GM18508 (cell line): ENCODE results near the gene CLCNKB.
"Not testable (repeated sequence)": the region's sequence is repeated elsewhere in the genome, so short reads cannot be mapped to it uniquely, and the experiment has no call there.

Experiments used
- ATAC-seq: cut with Tn5 transposase; IDR thresholded peaks from one replicate; pipeline ENCODE4 v1.9.1; 2021; ENCODE audit warnings: moderate number of reproducible peaks; ENCODE audit not compliant: insufficient read depth, unreplicated experiment

CLCNKB gene

GRCh38 chr1:16014509-16015482 is 28.8 kb upstream of the CLCNKB start:
- ATAC-seq, result no peak

GRCh38 chr1:16015491-16015890 is 28.1 kb upstream of the CLCNKB start:
- no peak for ATAC-seq

DNA sequence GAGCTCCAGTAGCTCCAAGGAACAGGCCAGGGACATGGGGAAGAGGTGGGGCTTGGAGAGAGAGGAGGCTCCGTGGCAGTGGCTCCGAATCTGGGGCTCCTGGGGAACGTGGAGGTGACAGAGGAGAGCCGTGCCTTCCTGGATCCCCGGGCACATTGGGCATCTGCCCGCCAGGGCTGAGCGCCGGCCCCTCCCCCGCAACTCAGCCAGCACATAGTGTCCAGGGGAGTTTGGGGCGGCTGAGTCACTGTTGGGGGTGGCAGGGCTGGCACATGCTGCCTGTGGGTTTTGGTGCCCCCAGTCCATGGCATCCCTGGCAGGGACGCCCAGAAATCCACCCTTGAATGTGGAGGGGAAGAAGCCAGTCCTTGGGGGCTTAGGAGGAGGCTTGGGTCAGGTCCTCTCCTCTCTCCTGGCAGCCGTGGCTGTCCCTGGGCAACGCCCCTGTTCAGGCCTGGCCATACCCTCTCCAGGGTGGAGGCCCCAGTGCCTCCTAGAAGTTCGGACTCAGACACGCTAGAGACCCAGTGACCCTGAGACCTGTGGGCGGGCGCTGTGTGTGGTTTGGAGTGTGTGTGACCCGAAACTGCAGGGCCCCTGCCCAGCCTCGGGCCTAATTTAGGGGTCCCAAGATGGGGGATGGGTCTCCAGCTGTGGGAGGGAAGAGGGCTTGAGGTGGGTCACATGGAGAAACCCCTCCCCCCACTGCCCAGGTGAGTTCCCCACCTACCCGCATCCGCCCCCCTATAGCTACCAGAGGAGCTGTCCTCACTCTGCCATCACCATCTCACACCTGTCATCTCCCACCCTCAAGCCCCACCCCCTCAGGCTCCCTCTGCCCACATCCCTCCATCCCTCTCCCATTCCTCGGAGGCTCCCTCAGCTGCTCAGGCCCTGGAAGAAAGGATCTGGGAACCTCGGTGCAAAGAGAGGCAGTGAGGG is 27.4 kb upstream of the CLCNKB start:
- no peak for ATAC-seq

DNA sequence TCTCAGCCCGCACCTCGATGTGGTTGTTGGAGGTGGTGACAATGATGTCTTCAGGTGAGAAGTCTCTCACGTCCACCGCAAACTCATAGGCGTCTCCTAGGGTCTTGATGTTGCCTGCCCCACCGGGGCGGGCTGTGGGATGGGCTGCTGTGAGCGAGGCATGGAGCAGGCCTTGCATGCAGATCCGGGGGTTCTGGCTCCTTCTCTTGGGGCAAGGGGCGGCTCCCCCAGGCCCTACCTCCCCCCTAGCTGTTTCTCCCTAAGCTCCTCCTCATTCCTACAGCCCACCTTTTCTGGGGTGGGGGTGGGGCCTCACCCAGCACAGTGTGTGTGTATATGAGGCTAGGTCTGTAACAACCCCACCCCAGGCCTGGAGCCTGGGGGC is 26.5 kb upstream of the CLCNKB start:
- ATAC-seq, result no peak

- ATAC-seq, result no peak
Observed at GRCh38 chr1:16017461-16018303, 25.9 kb upstream of the CLCNKB start, which contains the start of gene HSPB7. Gene HSPB7, minus strand, starts transcription at chr1:16018043. Its CDS starts 80 bp downstream, at chr1:16017963.

DNA sequence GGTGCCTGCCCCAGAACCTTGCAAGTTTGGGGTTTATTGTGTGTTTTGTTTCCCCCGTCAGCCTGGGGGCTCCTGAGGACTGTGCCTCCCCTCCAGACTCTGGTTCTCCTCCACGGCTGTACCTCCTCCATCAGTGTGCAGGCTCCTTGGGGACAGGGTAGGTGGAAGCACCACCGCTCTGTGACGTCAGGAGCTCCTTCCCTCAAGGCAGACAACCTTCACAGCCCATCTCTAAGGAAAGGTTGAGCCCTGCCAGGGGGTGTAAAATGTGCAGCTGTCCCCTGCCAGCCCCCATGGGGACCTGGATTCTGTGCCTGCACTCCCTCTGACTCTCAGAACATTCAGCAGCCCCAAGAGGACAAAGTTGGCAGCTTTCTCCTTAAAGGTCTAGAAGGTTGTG is 25.3 kb upstream of the CLCNKB start:
- no peak for ATAC-seq

DNA sequence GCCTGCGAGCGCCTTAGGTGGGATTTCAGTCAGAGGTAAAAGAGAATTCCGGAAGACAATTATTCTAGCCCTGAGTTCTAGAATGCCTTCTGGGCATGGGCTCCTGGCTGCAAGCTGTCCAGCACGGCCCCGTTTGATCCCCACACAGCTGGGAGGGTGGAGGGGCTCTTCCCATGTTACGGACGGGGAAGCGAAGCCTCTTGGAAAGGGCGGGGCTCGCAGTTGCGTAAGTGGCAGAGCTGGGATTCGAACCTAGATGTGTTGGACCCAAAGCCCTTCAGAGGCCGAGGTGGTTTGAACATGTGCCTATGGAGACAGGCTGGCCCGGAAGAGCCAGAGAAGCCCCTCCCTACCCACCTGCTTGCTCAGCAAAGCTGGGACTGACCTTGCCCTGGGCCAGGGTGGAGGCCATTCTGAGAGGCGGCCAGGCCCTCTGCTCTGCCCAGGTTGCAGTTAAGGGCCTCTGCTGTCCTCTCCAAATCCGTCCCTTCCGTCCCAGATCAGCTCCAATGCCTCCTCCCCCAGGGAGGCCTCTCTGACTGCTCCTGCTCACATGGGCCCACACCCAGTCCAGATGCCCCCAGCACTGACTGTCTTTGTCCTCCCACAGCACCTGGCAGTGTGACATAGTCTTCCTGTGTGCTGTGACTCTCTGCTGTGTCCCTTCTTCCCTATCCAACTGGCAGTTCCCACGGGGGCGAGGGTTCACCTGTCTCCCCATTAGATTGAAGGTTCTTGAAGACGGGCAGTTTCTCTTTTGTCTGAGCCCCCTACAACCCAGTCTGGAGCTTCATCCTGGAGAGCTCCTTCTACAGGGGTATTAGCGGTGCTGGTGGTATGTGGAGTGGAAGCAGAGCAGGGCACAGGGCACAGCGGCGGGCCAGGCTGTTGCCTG is 24.6 kb upstream of the CLCNKB start:
- no peak for ATAC-seq

- no peak for ATAC-seq
Observed at GRCh38 chr1:16019644-16020277, 23.8 kb upstream of the CLCNKB start.

DNA sequence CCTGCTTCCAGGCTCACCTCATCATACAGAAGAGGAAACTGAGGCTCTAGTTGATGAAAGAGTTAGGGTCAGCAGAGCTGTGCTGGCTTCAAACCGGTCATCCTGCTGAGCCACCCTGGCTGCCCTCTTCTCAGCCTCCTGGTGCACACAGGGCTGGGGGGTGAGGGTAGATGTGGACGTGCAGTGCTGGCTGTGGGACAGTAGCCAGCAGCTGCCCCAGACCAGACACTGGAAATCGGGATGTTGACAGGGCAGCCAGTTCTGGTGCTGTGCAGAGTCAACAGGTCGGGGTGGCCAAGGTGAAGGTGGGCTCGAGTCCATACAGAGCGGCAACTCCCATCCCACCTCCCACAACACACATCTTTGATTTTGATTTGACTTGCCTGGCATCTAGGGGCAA is 23.3 kb upstream of the CLCNKB start:
- no peak for ATAC-seq

DNA sequence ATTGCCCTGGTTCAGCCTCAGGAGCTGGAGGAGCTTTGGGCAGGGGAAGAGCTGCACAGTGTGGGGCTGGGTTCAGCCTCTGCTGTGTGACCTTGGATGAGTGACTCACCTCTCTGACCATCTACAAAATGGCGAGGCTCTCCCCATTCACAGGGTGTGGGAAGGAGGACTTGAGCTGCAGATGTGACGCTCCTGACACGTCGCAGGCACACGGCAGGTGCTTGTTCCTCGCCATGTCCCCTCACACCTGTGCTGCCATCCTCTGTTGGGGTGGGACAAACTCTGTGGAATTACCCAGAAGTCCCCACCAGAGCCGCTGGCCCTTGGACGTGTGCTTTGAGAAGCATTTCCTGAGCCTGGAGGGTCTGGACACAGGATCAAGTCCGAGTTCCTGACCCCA is 22.7 kb upstream of the CLCNKB start:
- ATAC-seq, result not testable (repeated sequence)

- ATAC-seq, result no peak
Observed at GRCh38 chr1:16021681-16022080, 21.9 kb upstream of the CLCNKB start, which contains the start of gene CLCNKA. Gene CLCNKA, plus strand, starts transcription at chr1:16022036. Its CDS starts 584 bp downstream, at chr1:16022620.

GRCh38 chr1:16022393-16022792 is 21.2 kb upstream of the CLCNKB start:
- ATAC-seq, result no peak

DNA sequence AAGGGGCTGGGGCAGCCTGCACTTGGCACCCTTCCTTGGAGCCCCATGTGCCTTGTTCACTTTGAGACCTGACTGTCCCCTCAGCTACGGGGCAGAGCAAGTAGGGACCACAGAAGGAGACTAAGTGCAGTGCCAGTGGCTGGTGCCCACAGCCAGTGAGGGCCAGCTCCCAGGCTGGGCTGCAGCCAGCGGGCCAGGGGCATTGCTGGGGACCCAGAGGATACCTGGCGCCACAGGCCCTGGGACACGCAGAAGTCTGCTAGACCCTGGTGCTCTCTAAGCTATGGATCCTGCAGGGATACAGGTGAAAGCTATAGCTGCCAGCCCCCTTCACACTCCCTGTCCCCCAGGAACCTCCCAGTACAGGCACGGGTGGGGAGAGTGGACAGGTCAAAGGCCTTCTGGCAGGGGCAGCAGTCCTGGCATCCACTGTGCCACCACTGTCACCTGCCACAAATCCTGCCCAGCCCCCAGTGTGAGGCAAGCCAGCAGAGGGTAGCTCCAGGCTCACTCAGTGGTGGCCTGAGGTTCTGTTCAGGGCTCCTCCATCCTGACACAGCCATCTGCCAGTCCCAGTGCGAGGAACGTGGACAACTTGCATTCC is 20.4 kb upstream of the CLCNKB start:
- ATAC-seq, result no peak

- ATAC-seq, result not testable (repeated sequence)
Observed at GRCh38 chr1:16026302-16026701, 17.3 kb upstream of the CLCNKB start.

- no peak for ATAC-seq
Observed at GRCh38 chr1:16026723-16027484, 16.7 kb upstream of the CLCNKB start.

DNA sequence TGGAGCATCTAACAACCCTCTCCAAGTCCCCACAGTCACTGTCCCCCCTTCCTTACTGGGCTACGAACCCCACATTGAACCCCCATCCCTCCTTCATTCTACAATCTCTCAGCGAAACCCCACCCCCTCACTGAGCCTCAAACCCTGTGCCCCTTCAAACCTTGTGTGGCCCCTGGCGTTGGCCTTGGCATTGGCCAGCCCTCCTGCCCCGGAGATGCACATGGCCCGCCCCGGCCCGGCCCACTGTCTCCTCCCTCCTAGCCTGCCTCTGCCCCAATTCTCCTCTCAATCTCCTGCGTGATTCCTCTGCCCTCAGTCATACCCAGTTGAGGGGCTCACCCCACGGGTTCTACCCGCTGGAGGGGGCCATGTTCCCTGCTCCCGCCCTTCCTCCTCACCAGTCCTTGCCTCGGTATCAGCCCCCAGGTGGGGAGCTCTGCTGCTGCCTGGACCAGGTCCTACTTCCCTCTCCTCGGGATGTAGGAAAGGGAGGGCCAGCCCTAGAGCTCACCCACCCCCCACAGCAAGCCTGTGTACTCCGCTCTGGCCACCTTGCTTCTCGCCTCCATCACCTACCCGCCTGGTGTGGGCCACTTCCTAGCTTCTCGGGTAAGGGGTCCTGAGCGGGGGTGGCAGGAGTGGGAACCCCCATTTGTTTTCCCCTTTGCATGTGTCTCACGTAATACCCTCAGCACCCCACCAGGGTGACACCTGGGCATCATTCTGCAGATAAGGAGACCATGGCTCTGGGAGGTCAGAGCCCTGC is 15.2 kb upstream of the CLCNKB start:
- ATAC-seq, result no peak

DNA sequence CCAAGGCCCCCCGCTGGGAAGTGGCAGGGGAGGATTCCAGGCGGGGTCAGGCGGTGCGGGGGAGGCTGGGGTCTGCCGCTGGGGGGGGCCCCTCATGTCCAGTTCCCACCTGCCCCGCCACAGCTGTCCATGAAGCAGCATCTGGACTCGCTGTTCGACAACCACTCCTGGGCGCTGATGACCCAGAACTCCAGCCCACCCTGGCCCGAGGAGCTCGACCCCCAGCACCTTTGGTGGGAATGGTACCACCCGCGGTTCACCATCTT is 14.6 kb upstream of the CLCNKB start:
- not testable (repeated sequence) for ATAC-seq
